HG03060 (cell line): Measurements from ENCODE around the gene MOB2.

Experiments
- ATAC-seq: cut with Tn5 transposase; IDR thresholded peaks from one replicate; pipeline ENCODE4 v1.9.1; 2021; ENCODE audit warnings: low read depth, moderate number of reproducible peaks; ENCODE audit not compliant: unreplicated experiment

The MOB2 gene

GRCh38 chr11:1476940-1477736, 9.4 kb downstream of the MOB2 start:
- no peak for ATAC-seq

- ATAC-seq = no peak
These were observed 10.7 kb downstream of the MOB2 start for GRCh38 chr11:1475841-1476240.

- ATAC-seq = no peak
These were observed 12.8 kb downstream of the MOB2 start for GRCh38 chr11:1473786-1474185.

GRCh38 chr11:1473011-1473628, 13.5 kb downstream of the MOB2 start:
- no peak for ATAC-seq

GRCh38 chr11:1472180-1473005, 14.2 kb downstream of the MOB2 start:
- no peak for ATAC-seq

GRCh38 chr11:1471736-1472135, 14.8 kb downstream of the MOB2 start:
- no peak for ATAC-seq

GRCh38 chr11:1470681-1471611, 15.6 kb downstream of the MOB2 start:
- no peak for ATAC-seq

GRCh38 chr11:1469911-1470680, 16.5 kb downstream of the MOB2 start:
- no peak for ATAC-seq

GRCh38 chr11:1469287-1469910, 17.2 kb downstream of the MOB2 start:
- no peak for ATAC-seq

- no peak for ATAC-seq
These were observed 18.0 kb downstream of the MOB2 start for GRCh38 chr11:1468473-1469066.

- ATAC-seq = no peak
These were observed 18.6 kb downstream of the MOB2 start for GRCh38 chr11:1468002-1468401.

- no peak for ATAC-seq
These were observed 19.3 kb downstream of the MOB2 start for GRCh38 chr11:1467270-1467669.

GRCh38 chr11:1466784-1467183, 19.8 kb downstream of the MOB2 start:
- no peak for ATAC-seq

GRCh38 chr11:1463056-1463455, 23.5 kb downstream of the MOB2 start:
- ATAC-seq = no peak

- no peak for ATAC-seq
These were observed 23.9 kb downstream of the MOB2 start for GRCh38 chr11:1462698-1462975.

- ATAC-seq = no peak
These were observed 24.5 kb downstream of the MOB2 start for GRCh38 chr11:1461826-1462697.

GRCh38 chr11:1460986-1461825, 25.4 kb downstream of the MOB2 start:
- no peak for ATAC-seq
